ENCODE data around the gene ENTPD8. TPM values are rescaled to one million over a fixed set of nuclear protein-coding genes. Genes with fewer than 3 reads are reported as not detected.

The ENTPD8 gene
- polyA plus RNA-seq = 14.2 TPM
- long read RNA-seq, donor 1, partial matches to known transcripts = 0 of 2 reads
- long read RNA-seq, donor 1, other reads (novel, unspliced or antisense) = 0 of 2 reads
- long read RNA-seq, donor 2, partial matches to known transcripts = 0 of 1 reads
- long read RNA-seq, donor 2, other reads (novel, unspliced or antisense) = 0 of 1 reads
- long read RNA-seq, donor 3 = 0 reads
- long read RNA-seq, donor 4 = 0 reads
- long read RNA-seq, donor 5 = 0 reads
- long read RNA-seq, donor 6, partial matches to known transcripts = 0 of 2 reads
- long read RNA-seq, donor 6, other reads (novel, unspliced or antisense) = 0 of 2 reads
- long read RNA-seq, donor 7, partial matches to known transcripts = 0 of 1 reads
- long read RNA-seq, donor 7, other reads (novel, unspliced or antisense) = 0 of 1 reads
- long read RNA-seq, donor 8, partial matches to known transcripts = 0 of 2 reads
- long read RNA-seq, donor 8, other reads (novel, unspliced or antisense) = 0 of 2 reads
- long read RNA-seq, donor 9, partial matches to known transcripts = 5 of 8 reads
- long read RNA-seq, donor 9, other reads (novel, unspliced or antisense) = 0 of 8 reads
- long read RNA-seq, donor 10 = 0 reads
- long read RNA-seq, donor 11 = 0 reads

DNA sequence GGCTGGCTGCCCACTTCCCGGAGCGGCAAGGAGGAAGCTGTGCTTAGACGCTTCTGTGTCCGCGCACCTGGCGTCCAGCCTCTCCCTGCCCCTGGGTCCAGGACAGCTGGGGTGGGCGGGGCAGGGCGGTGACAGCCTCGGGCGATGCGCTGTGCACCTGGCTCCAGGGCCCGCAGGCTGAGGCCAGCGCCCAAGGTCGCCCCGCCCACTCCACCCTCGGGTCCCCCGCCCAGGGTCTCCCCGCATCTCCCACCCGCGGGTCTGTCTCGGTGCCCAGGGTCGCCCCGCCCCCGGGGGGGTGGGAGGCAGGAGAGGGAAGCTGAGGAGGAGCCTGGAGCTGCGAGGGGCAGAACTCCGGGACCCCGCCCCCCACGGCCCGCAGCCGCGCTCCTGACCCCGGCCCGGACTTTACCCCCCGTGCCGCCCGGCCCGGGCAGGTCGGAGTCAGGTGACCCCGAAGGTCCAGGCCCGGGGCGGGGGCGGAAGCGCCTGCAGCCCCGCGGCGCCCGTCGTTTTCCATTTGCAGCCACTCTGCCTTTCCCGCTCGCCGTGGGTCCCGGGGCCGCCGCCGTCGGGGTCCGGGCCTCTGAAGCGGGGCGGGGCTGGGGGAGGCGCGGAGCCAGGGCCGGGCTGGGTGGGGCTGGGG is at the start of gene ENTPD8:
TSS of gene ENTPD8 (minus strand) at position 69 of the 646 bp plus-strand sequence. CDS start 3,072 bp downstream, outside the sequence.
- H3K4me3 ChIP-seq (ENCODE audit: low read length) = peak within 1 kb of the TSS; percentile 48
- WGBS (ENCODE audit: insufficient coverage, low lambda C conversion rate) = no CpG with 5 or more reads among the region's 62 CpGs

GRCh38 chr9:137490532-137491186 is 49.5 kb upstream of the ENTPD8 start:
- Histone ChIP-seq H3K4me3 (ENCODE audit: low read length) (no peak overlapping the region), H3K27me3 (ENCODE audit: control insufficient read depth, insufficient read depth, low read length) (no peaks in the 10 kb centered on the region), H3K4me1 (ENCODE audit: control insufficient read depth, insufficient read depth, low read length) (no peaks in the 10 kb centered on the region), H3K27ac (ENCODE audit: low read length) (no peak overlapping the region), H3K9me3 (ENCODE audit: control insufficient read depth, low read depth, low read length) (peaks cover 21% of the 10 kb centered on the region), H3K36me3 (ENCODE audit: control insufficient read depth, insufficient read depth, low read length) (no peaks in the 10 kb centered on the region)
- no peak for DNase-seq
- 100% methylated on average over 2 of the region's 9 CpGs for WGBS (ENCODE audit: insufficient coverage, low lambda C conversion rate)

More for the DNA sequence above, at the start of gene ENTPD8:
- Histone ChIP-seq H3K36me3 (ENCODE audit: control insufficient read depth, insufficient read depth, low read length) (no peaks in the 10 kb centered on the region), H3K27me3 (ENCODE audit: control insufficient read depth, insufficient read depth, low read length) (no peaks in the 10 kb centered on the region), H3K27ac (ENCODE audit: low read length) (peak within 1 kb of the TSS; percentile 47), H3K4me1 (ENCODE audit: control insufficient read depth, insufficient read depth, low read length) (peaks cover 19% of the 10 kb centered on the region), H3K9me3 (ENCODE audit: control insufficient read depth, low read depth, low read length) (no peaks in the 10 kb centered on the region)
- DNase-seq = peak; percentile 88 to 92

GRCh38 chr9:137488906-137489305 is 47.7 kb upstream of the ENTPD8 start:
- WGBS (ENCODE audit: insufficient coverage, low lambda C conversion rate) = no CpG with 5 or more reads among the region's 6 CpGs
- peaks cover 9% of the 10 kb centered on the region for H3K9me3 ChIP-seq (ENCODE audit: control insufficient read depth, low read depth, low read length)
- no peaks in the 10 kb centered on the region for H3K36me3 ChIP-seq (ENCODE audit: control insufficient read depth, insufficient read depth, low read length)
- H3K27ac ChIP-seq (ENCODE audit: low read length) = no peak overlapping the region
- no peaks in the 10 kb centered on the region for H3K4me1 ChIP-seq (ENCODE audit: control insufficient read depth, insufficient read depth, low read length)
- no peak for DNase-seq
- H3K27me3 ChIP-seq (ENCODE audit: control insufficient read depth, insufficient read depth, low read length) = no peaks in the 10 kb centered on the region
- H3K4me3 ChIP-seq (ENCODE audit: low read length) = no peak overlapping the region

- H3K27ac ChIP-seq (ENCODE audit: low read length) = no peak overlapping the region
- H3K9me3 ChIP-seq (ENCODE audit: control insufficient read depth, low read depth, low read length) = peaks cover 3% of the 10 kb centered on the region
- H3K27me3 ChIP-seq (ENCODE audit: control insufficient read depth, insufficient read depth, low read length) = no peaks in the 10 kb centered on the region
- no peak overlapping the region for H3K4me3 ChIP-seq (ENCODE audit: low read length)
- no CpG with 5 or more reads among the region's 6 CpGs for WGBS (ENCODE audit: insufficient coverage, low lambda C conversion rate)
- H3K4me1 ChIP-seq (ENCODE audit: control insufficient read depth, insufficient read depth, low read length) = no peaks in the 10 kb centered on the region
- no peak for DNase-seq
- no peaks in the 10 kb centered on the region for H3K36me3 ChIP-seq (ENCODE audit: control insufficient read depth, insufficient read depth, low read length)
Observed at GRCh38 chr9:137488327-137488653, 47.1 kb upstream of the ENTPD8 start.

DNA sequence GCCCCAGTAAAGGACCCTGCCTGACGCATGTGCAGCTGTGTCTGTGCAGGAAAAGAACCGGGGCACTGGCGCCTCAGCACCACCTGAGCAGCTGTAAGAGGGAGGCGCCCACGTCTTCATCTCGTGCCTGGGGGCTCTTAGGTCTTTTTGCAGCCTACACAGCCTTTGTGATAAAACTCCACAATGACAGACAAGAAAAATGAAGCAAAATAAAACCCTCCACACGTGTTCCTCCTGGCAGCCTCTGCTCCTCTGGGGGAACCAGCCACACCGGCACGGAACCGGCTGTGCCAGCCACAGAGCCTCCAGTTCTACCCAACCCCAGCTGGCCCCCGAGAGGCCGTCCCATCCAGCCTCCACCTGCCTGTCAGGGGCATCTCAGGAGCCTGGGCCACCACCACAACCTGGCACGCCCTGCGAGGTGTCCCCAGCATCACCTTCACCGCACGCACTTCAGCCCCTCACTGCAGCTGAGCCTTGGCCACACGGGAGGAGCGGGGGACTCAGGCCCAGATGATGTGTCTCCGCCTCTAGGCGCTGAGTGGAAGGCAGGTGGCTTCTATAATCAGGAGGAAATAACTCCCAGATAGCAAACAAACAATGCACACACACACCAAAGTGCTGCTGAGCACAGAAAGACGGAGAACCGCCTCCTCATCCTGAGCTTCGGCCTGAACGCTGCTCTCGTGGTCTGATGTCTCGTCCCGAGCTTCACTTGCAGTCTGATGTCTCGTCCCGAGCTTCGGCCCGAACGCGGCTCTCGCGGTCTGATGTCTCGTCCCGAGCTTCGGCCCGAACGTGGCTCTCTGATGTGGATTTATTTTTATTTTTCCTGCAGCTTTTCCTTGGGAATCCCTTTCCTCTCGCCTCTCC is 46.5 kb upstream of the ENTPD8 start:
- H3K36me3 ChIP-seq (ENCODE audit: control insufficient read depth, insufficient read depth, low read length) = no peaks in the 10 kb centered on the region
- no peak for DNase-seq
- no peaks in the 10 kb centered on the region for H3K27me3 ChIP-seq (ENCODE audit: control insufficient read depth, insufficient read depth, low read length)
- no peak overlapping the region for H3K4me3 ChIP-seq (ENCODE audit: low read length)
- no peak overlapping the region for H3K27ac ChIP-seq (ENCODE audit: low read length)
- H3K9me3 ChIP-seq (ENCODE audit: control insufficient read depth, low read depth, low read length) = no peaks in the 10 kb centered on the region
- WGBS (ENCODE audit: insufficient coverage, low lambda C conversion rate) = 100% methylated on average over 4 of the region's 41 CpGs
- H3K4me1 ChIP-seq (ENCODE audit: control insufficient read depth, insufficient read depth, low read length) = no peaks in the 10 kb centered on the region

DNA sequence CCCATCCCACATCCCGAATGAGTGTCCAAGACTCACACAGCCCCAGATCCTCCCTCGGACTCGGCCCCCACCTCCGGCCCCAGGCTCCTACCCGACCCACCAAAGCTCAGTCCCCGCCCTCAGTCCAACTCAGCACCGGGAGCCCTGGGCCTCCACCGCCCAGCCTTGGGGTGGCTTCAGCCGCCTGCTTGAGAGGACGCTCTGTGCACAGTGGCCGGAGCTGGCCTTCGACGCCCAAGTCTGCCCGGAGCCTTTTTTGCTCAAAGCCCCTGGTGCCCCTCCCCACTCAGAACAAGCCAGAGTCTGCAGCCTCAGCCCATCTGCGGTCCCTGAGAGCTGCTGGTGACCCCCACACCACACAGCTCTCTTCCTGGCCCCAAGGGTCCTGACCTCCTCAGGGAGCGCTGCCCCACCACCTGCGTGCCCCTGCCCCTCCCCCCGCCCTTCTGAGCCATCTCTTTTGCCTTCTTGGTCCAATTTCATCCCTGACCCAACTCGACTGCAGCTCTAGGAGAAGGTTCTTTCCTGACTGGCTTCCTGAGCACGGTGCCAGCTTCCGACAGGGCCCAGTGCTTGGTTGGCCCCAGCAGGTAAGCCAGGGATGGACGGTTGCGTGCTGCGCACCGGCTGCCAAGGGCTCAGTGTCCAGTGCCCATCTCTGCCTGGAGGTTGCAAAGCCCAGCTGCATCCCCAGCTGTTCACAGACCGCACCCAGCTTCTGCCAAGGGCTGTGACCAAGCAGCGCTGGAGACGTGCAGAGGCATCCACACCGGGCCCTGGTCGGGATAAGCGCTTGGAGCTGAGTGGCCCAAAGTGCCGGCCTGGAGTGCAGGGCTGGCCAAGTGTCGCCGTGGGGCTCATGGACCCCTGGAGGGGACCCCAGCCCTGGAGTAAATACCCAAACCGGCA is 45.6 kb upstream of the ENTPD8 start:
- WGBS (ENCODE audit: insufficient coverage, low lambda C conversion rate) = no CpG with 5 or more reads among the region's 35 CpGs
- no peaks in the 10 kb centered on the region for H3K27me3 ChIP-seq (ENCODE audit: control insufficient read depth, insufficient read depth, low read length)
- no peak for DNase-seq
- H3K4me1 ChIP-seq (ENCODE audit: control insufficient read depth, insufficient read depth, low read length) = no peaks in the 10 kb centered on the region
- H3K4me3 ChIP-seq (ENCODE audit: low read length) = no peak overlapping the region
- H3K27ac ChIP-seq (ENCODE audit: low read length) = no peak overlapping the region
- H3K9me3 ChIP-seq (ENCODE audit: control insufficient read depth, low read depth, low read length) = no peaks in the 10 kb centered on the region
- H3K36me3 ChIP-seq (ENCODE audit: control insufficient read depth, insufficient read depth, low read length) = no peaks in the 10 kb centered on the region

GRCh38 chr9:137486141-137486490 is 45.0 kb upstream of the ENTPD8 start:
- WGBS (ENCODE audit: insufficient coverage, low lambda C conversion rate) = no CpG with 5 or more reads among the region's 15 CpGs
- H3K27me3 ChIP-seq (ENCODE audit: control insufficient read depth, insufficient read depth, low read length) = no peaks in the 10 kb centered on the region

DNA sequence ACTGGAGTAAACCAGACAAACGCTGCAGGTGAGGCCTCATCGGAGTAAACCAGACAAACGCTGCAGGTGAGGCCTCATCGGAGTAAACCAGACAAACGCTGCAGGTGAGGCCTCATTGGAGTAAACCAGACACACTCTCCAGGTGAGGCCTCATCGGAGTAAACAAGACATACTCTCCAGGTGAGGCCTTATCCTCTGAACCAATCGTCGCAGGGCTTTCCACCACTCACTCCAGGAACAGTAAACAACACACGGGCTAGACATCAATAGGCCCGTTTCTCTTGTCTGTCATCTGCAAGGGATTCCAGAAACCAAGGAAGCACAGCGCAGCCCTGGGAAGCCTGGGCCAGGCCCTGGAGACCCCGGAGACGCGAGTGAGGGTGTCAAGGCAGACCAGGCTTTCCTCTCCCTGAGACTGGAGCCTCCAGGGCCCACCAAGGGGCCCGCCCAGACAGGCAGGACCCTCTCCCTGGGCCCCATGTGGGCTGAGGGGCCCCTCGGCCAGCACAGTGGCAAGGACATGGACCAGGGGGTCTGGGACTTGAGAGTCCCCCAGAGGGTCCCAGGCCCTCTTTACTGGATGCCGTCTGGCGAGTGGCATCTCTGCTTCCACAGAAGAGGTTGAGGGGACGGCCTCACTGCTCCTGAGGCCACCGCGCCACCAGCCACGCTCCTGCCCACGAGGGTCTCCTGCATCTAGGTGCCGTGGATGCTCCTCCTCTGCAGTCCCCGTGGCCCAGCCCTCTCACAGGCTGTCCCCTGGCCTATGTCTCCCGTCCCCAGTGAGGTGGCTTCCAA is 44.4 kb upstream of the ENTPD8 start:
- H3K27ac ChIP-seq (ENCODE audit: low read length) = no peak overlapping the region
- no CpG with 5 or more reads among the region's 26 CpGs for whole genome bisulfite sequencing (ENCODE audit: insufficient coverage, low lambda C conversion rate)
- H3K4me3 ChIP-seq (ENCODE audit: low read length) = no peak overlapping the region
- DNase-seq = no peak
- no peaks in the 10 kb centered on the region for H3K9me3 ChIP-seq (ENCODE audit: control insufficient read depth, low read depth, low read length)
- no peaks in the 10 kb centered on the region for H3K4me1 ChIP-seq (ENCODE audit: control insufficient read depth, insufficient read depth, low read length)
- H3K36me3 ChIP-seq (ENCODE audit: control insufficient read depth, insufficient read depth, low read length) = no peaks in the 10 kb centered on the region
- no peaks in the 10 kb centered on the region for H3K27me3 ChIP-seq (ENCODE audit: control insufficient read depth, insufficient read depth, low read length)

More at GRCh38 chr9:137486141-137486490, 45.0 kb upstream of the ENTPD8 start:
- H3K36me3 ChIP-seq (ENCODE audit: control insufficient read depth, insufficient read depth, low read length) = no peaks in the 10 kb centered on the region
- no peak for DNase-seq
- H3K27ac ChIP-seq (ENCODE audit: low read length) = no peak overlapping the region
- no peaks in the 10 kb centered on the region for H3K4me1 ChIP-seq (ENCODE audit: control insufficient read depth, insufficient read depth, low read length)
- no peaks in the 10 kb centered on the region for H3K9me3 ChIP-seq (ENCODE audit: control insufficient read depth, low read depth, low read length)
- H3K4me3 ChIP-seq (ENCODE audit: low read length) = no peak overlapping the region
